VCaP (cell line): ENCODE measurements around the gene CCND1.

Experiments
- H3K27ac ChIP-seq: fragments of 450-650 bp; 2 replicates; pipeline ENCODE4 v1.5.1; 2017
- TF ChIP-seq, protein P1 (sequence below): fragments of 450-650 bp; conservative IDR thresholded peaks from 2 replicates; pipeline ENCODE4 v1.5.1; 2017; ENCODE audit warnings: mild to moderate bottlenecking, moderate library complexity

Gene CCND1

DNA sequence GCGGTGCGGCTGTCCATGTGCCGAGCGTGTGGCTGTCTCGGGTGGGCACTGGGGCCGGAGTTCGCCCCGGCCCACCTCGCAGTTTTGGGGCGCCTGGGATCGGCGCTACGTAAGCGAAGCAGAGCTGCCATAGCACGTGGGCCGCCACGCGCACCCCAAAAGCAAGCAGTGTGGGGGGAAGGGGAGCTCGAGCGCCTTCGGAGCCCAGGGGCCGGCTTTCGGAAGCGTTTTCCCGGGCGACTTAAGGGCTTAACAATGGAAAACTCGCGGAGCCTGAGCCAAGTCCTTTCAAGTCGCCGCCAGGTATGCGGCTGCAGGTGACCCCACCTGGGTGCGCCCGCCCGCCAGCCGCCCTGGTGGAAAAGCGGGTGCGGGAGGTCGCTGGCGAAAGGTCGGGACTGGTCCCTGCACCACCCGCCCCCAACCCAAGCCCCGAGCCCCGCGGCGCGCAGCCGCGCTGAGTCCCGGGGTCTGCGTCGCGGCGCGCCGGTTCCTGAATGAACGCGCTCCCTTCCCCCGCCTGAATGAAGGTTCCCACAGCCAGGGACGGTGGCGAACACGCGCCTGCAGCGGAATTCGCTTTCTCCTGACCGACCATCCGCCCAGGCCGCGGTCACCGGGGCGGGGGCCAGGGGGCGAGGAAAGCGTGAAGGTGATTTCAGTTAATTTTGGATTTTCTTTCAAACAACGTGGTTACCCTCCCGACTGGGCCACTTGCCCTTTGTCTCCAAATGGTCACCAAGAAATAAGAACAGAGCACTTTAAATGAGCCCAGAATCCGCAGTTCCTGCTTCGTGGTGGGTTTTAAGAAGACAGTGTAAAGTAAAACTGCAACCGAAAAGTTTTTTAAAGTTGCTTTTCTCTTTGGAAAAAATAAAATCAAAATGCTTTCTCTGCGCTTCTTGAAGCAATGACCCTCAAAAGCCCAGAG lies 2.8 kb upstream of the CCND1 start:
- TF ChIP-seq, protein P1, sequence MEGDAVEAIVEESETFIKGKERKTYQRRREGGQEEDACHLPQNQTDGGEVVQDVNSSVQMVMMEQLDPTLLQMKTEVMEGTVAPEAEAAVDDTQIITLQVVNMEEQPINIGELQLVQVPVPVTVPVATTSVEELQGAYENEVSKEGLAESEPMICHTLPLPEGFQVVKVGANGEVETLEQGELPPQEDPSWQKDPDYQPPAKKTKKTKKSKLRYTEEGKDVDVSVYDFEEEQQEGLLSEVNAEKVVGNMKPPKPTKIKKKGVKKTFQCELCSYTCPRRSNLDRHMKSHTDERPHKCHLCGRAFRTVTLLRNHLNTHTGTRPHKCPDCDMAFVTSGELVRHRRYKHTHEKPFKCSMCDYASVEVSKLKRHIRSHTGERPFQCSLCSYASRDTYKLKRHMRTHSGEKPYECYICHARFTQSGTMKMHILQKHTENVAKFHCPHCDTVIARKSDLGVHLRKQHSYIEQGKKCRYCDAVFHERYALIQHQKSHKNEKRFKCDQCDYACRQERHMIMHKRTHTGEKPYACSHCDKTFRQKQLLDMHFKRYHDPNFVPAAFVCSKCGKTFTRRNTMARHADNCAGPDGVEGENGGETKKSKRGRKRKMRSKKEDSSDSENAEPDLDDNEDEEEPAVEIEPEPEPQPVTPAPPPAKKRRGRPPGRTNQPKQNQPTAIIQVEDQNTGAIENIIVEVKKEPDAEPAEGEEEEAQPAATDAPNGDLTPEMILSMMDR, result no peak
- peak overlapping the region; percentile 100 for H3K27ac ChIP-seq

DNA sequence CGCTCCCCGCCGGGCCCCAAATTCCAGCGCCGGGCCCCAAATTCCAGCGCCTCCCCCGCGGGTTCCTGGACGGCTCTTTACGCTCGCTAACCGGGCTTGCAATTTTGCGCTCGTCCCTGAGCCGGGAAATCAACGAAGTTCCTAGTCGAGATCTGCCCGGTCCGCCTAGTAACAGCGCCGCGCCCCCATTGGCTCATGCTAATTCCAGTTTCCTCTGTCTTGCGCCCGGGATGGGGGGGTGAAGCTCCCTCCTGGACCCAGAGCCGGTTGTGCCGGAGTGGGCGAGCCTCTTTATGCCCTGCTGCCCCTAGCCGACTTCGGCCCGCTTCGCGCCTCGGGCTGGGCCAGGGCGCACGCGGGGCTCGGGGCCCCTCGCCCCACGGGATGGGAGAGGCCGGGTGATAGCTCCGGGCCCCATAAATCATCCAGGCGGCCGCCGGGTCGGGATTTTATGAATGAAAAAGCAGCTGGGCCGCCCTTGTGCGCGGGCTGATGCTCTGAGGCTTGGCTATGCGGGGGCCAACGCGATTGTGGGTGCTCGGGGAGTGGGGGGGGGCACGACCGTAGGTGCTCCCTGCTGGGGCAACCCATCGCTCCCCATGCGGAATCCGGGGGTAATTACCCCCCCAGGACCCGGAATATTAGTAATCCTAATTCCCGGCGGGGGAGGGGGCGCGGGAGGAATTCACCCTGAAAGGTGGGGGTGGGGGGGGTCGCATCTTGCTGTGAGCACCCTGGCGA lies 1.8 kb upstream of the CCND1 start:
- TF ChIP-seq, protein P1, result no peak
- H3K27ac ChIP-seq, result peak overlapping the region; percentile 100

DNA sequence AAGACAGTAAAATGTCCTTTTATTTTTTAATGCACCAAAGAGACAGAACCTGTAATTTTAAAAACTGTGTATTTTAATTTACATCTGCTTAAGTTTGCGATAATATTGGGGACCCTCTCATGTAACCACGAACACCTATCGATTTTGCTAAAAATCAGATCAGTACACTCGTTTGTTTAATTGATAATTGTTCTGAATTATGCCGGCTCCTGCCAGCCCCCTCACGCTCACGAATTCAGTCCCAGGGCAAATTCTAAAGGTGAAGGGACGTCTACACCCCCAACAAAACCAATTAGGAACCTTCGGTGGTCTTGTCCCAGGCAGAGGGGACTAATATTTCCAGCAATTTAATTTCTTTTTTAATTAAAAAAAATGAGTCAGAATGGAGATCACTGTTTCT lies 1.1 kb upstream of the CCND1 start:
- H3K27ac ChIP-seq, result peak overlapping the region; percentile 100
- TF ChIP-seq, protein P1, result no peak

DNA sequence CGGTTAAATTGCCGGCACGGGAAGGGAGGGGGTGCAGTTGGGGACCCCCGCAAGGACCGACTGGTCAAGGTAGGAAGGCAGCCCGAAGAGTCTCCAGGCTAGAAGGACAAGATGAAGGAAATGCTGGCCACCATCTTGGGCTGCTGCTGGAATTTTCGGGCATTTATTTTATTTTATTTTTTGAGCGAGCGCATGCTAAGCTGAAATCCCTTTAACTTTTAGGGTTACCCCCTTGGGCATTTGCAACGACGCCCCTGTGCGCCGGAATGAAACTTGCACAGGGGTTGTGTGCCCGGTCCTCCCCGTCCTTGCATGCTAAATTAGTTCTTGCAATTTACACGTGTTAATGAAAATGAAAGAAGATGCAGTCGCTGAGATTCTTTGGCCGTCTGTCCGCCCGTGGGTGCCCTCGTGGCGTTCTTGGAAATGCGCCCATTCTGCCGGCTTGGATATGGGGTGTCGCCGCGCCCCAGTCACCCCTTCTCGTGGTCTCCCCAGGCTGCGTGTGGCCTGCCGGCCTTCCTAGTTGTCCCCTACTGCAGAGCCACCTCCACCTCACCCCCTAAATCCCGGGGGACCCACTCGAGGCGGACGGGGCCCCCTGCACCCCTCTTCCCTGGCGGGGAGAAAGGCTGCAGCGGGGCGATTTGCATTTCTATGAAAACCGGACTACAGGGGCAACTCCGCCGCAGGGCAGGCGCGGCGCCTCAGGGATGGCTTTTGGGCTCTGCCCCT lies 529 bp upstream of the CCND1 start:
- H3K27ac ChIP-seq, result peak overlapping the region; percentile 100
- TF ChIP-seq, protein P1, result no peak

DNA sequence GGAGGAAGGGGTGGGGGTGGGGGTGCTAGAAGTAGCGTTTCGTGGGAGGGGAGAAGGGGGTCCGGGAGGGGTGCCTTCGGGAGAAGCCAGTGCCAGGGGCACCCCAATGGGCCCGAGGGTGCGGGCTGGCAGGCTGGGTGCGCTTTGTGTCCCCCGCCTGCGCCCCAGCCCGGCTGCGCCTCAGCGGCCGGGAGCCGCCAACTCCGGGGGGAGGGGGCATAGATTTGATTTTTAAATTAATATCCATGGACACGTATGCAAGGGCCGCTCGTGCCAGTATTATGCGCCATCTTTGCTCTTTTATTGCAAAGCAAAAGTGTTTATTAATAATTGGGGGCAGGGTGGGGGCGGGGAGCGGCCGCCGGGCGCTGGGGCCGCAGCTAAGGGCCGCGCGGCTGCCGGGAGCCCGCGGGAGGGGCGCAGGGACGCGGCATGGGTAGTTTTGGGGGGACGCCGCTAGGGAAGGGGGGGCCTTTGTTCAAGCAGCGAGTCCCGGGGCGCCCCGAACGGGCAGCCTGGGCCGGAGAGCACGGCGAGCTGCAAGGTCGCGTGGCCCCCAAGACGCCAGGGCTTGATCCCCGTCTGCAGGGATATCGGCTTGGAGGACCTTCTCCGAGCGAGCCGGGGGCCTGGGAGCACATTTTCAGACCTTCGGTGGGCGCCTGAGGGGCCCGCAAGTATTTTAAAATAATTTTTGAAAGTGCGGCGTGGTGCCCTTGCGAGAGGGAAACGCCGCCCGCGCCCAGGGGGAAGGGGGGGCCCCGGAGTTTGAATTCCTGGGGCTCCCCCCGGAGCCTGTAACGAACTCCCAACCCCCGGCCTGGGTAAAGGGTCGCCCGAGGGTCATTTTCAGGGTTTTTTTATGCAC lies 959 bp downstream of the CCND1 start:
- TF ChIP-seq, protein P1, result no peak
- peak overlapping the region; percentile 100 for H3K27ac ChIP-seq

DNA sequence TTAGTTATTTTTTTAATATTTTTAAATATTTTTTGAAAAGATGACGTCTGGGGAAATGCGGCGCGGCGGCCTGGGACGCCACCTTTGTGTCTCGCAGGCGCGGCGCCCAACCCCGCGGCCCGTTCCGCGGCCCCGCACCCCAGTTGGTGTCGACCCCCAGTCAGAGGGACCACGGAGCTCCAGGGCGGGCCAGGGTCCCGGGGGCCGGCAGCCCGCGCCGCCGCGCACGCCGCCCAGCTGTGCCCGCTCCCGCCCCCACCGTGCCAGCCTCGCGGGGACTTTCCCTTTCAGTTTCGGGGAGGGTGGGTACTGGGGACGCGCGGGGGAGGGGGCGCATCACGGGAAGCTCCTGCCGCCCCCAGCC lies 1.6 kb downstream of the CCND1 start:
- H3K27ac ChIP-seq, result peak overlapping the region; percentile 100
- TF ChIP-seq, protein P1, result no peak
